Neural cell (in vitro differentiated cells): Measurements from ENCODE around the gene FIGLA. TPM values are rescaled to one million over a fixed set of nuclear protein-coding genes. Genes with fewer than 3 reads are reported as not detected.

Experiments
- H2AFZ ChIP-seq: fragments of 200-600, 300-800 bp; sonication (generic), shearing (Covaris generic); 2 replicates; pipeline ENCODE4 v1.6.0; 2014; ENCODE audit warnings: low read depth, mild to moderate bottlenecking, antibody characterized with exemption, low read length, moderate library complexity
- H3F3A ChIP-seq: fragments of 200-600 bp; shearing (Covaris generic); 2 replicates; pipeline ENCODE4 v1.6.1; 2016; ENCODE audit warnings: mild to moderate bottlenecking, moderate library complexity, mixed read lengths, antibody characterized with exemption, low read length; ENCODE audit not compliant: insufficient read depth, poor library complexity, severe bottlenecking
- H3K27ac ChIP-seq: fragments of 200-600, 300-800 bp; sonication (generic), shearing (Covaris generic); 2 replicates; pipeline ENCODE4 v1.5.1; 2014; ENCODE audit warnings: mild to moderate bottlenecking, low read length, moderate library complexity
- H3K27me3 ChIP-seq: fragments of 300-800, 200-600 bp; sonication (generic), shearing (Covaris generic); 2 replicates; pipeline ENCODE4 v1.6.0; 2014; ENCODE audit warnings: mild to moderate bottlenecking, low read depth, low read length, moderate library complexity; ENCODE audit not compliant: insufficient read depth
- H3K36me3 ChIP-seq: fragments of 300-800, 200-600 bp; sonication (generic), shearing (Covaris generic); 2 replicates; pipeline ENCODE4 v1.5.1; 2014; ENCODE audit warnings: mild to moderate bottlenecking, antibody characterized with exemption, low read length, moderate library complexity; ENCODE audit not compliant: insufficient read depth
- H3K4me2 ChIP-seq: fragments of 300-800, 200-600 bp; sonication (generic), shearing (Covaris generic); 2 replicates; pipeline ENCODE4 v1.6.0; 2014; ENCODE audit warnings: mild to moderate bottlenecking, low read length
- H3K4me3 ChIP-seq: fragments of 300-800, 200-600 bp; sonication (generic), shearing (Covaris generic); 2 replicates; pipeline ENCODE4 v1.5.1; 2014; ENCODE audit warnings: mild to moderate bottlenecking, low read length, moderate library complexity
- H3K79me2 ChIP-seq: fragments of 200-600 bp; shearing (Covaris generic); replicated peaks from 2 replicates; pipeline ENCODE4 v1.6.0; 2014; ENCODE audit warnings: mild to moderate bottlenecking, low read length, moderate library complexity; ENCODE audit not compliant: insufficient read depth
- H3K9ac ChIP-seq: fragments of 300-800, 200-600 bp; sonication (generic), shearing (Covaris generic); 2 replicates; pipeline ENCODE4 v1.6.1; 2016; ENCODE audit warnings: mild to moderate bottlenecking, low read length, mixed read lengths
- H3K9me2 ChIP-seq: fragments of 200-600 bp; shearing (Covaris generic); 2 replicates; pipeline ENCODE4 v1.6.1; 2016; ENCODE audit warnings: mild to moderate bottlenecking, low read length, mixed read lengths; ENCODE audit not compliant: insufficient read depth
- H3K9me3 ChIP-seq: fragments of 200-600, 300-800 bp; sonication (generic), shearing (Covaris generic); 2 replicates; pipeline ENCODE4 v1.6.1; 2016; ENCODE audit warnings: mild to moderate bottlenecking, mixed run types, low read length, moderate library complexity, mixed read lengths
- H4K20me1 ChIP-seq: fragments of 200-600 bp; shearing (Covaris generic); 2 replicates; pipeline ENCODE4 v1.6.1; 2016; ENCODE audit warnings: mild to moderate bottlenecking, mixed run types; ENCODE audit not compliant: insufficient read depth
- CTCF ChIP-seq: fragments of 450-650 bp; IDR thresholded peaks from 2 replicates; pipeline ENCODE4 v1.5.1; 2014; ENCODE audit warnings: antibody characterized with exemption, mild to moderate bottlenecking, moderate library complexity; ENCODE audit not compliant: poor library complexity, severe bottlenecking
- EP300 ChIP-seq: fragments of 450-650 bp; conservative IDR thresholded peaks from 2 replicates; pipeline ENCODE4 v1.6.1; 2014; ENCODE audit warnings: antibody characterized with exemption, mild to moderate bottlenecking, moderate library complexity; ENCODE audit not compliant: poor library complexity, severe bottlenecking
- EZH2 ChIP-seq: fragments of 200-600, 300-800 bp; shearing (Covaris generic), sonication (generic); IDR thresholded peaks from 2 replicates; pipeline ENCODE4 v1.6.1; 2014; ENCODE audit warnings: antibody characterized with exemption, low read length, borderline replicate concordance, mild to moderate bottlenecking; ENCODE audit not compliant: insufficient read depth, poor library complexity, severe bottlenecking
- MXI1 ChIP-seq: fragments of 450-650 bp; conservative IDR thresholded peaks from 2 replicates; pipeline ENCODE4 v1.6.1; 2014; ENCODE audit warnings: antibody characterized with exemption, mild to moderate bottlenecking; ENCODE audit not compliant: poor library complexity, severe bottlenecking
- POLR2AphosphoS5 ChIP-seq: IDR thresholded peaks from 2 replicates; pipeline ENCODE4 v1.6.1; 2012
- RAD21 ChIP-seq: fragments of 450-650 bp; conservative IDR thresholded peaks from 2 replicates; pipeline ENCODE4 v1.6.1; 2014; ENCODE audit warnings: antibody characterized with exemption, mild to moderate bottlenecking, moderate library complexity
- SMC3 ChIP-seq: fragments of 450-650 bp; conservative IDR thresholded peaks from 2 replicates; pipeline ENCODE4 v1.6.1; 2014; ENCODE audit warnings: antibody characterized with exemption, mild to moderate bottlenecking, moderate library complexity; ENCODE audit not compliant: poor library complexity
- TAF1 ChIP-seq: IDR thresholded peaks from 2 replicates; pipeline ENCODE4 v1.6.1; 2012; ENCODE audit warnings: low read depth
- polyA plus RNA-seq: library from polyadenylated mRNA; depleted of rRNA; stranded (reverse); fragments of >200 nt; gene quantifications from 2 replicates; pipeline ENCODE4 v1.2.3, GENCODE V29; 2014
- TF ChIP-seq, protein P1 (sequence below): IDR thresholded peaks from 2 replicates; pipeline ENCODE4 v1.6.1; 2012; ENCODE audit warnings: borderline replicate concordance

Gene FIGLA
- polyA plus RNA-seq, 1 donor from 2014 or later: not detected

GRCh38 chr2:70746094-70746974 is 44.1 kb downstream of the FIGLA start:
- H3K79me2 ChIP-seq: peaks cover 55% of the 10 kb centered on the region
- H3F3A ChIP-seq: no peaks in the 10 kb centered on the region
- peak overlapping the region; percentile 37 for H3K27ac ChIP-seq
- H3K36me3 ChIP-seq: no peaks in the 10 kb centered on the region
- H3K4me2 ChIP-seq: peak overlapping the region; percentile 62
- H3K9me3 ChIP-seq: no peaks in the 10 kb centered on the region
- TF ChIP-seq EP300 (no peak), MXI1 (no peak), TAF1 (no peak), CTCF (no peak), SMC3 (no peak), RAD21 (no peak), EZH2 (no peak), POLR2AphosphoS5 (no peak)
- TF ChIP-seq, protein P1, sequence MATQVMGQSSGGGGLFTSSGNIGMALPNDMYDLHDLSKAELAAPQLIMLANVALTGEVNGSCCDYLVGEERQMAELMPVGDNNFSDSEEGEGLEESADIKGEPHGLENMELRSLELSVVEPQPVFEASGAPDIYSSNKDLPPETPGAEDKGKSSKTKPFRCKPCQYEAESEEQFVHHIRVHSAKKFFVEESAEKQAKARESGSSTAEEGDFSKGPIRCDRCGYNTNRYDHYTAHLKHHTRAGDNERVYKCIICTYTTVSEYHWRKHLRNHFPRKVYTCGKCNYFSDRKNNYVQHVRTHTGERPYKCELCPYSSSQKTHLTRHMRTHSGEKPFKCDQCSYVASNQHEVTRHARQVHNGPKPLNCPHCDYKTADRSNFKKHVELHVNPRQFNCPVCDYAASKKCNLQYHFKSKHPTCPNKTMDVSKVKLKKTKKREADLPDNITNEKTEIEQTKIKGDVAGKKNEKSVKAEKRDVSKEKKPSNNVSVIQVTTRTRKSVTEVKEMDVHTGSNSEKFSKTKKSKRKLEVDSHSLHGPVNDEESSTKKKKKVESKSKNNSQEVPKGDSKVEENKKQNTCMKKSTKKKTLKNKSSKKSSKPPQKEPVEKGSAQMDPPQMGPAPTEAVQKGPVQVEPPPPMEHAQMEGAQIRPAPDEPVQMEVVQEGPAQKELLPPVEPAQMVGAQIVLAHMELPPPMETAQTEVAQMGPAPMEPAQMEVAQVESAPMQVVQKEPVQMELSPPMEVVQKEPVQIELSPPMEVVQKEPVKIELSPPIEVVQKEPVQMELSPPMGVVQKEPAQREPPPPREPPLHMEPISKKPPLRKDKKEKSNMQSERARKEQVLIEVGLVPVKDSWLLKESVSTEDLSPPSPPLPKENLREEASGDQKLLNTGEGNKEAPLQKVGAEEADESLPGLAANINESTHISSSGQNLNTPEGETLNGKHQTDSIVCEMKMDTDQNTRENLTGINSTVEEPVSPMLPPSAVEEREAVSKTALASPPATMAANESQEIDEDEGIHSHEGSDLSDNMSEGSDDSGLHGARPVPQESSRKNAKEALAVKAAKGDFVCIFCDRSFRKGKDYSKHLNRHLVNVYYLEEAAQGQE: no peak
- peaks cover 5% of the 10 kb centered on the region for H4K20me1 ChIP-seq
- no peak overlapping the region for H2AFZ ChIP-seq
- H3K27me3 ChIP-seq: no peaks in the 10 kb centered on the region
- H3K9ac ChIP-seq: no peak overlapping the region
- peak overlapping the region; percentile 37 for H3K4me3 ChIP-seq
- no peaks in the 10 kb centered on the region for H3K9me2 ChIP-seq

- Histone ChIP-seq H3K27ac (peak overlapping the region; percentile 37), H3K27me3 (no peaks in the 10 kb centered on the region), H3K4me2 (no peak overlapping the region), H3K9me2 (no peaks in the 10 kb centered on the region), H3K79me2 (peaks cover 47% of the 10 kb centered on the region), H3K9me3 (no peaks in the 10 kb centered on the region), H3K9ac (no peak overlapping the region), H3K4me3 (peak overlapping the region; percentile 37), H4K20me1 (peaks cover 5% of the 10 kb centered on the region), H3K36me3 (no peaks in the 10 kb centered on the region), H2AFZ (no peak overlapping the region), H3F3A (no peaks in the 10 kb centered on the region)
- no peak for TF ChIP-seq SMC3
- no peak for TF ChIP-seq TAF1
- no peak for TF ChIP-seq RAD21
- TF ChIP-seq, protein P1: no peak
- no peak for TF ChIP-seq POLR2AphosphoS5
- TF ChIP-seq CTCF: no peak
- TF ChIP-seq EP300: no peak
- no peak for TF ChIP-seq MXI1
- TF ChIP-seq EZH2: no peak
Observed at GRCh38 chr2:70745276-70745825, 45.1 kb downstream of the FIGLA start.
